ENCODE data around the gene CACNA2D1.

Gene CACNA2D1

DNA sequence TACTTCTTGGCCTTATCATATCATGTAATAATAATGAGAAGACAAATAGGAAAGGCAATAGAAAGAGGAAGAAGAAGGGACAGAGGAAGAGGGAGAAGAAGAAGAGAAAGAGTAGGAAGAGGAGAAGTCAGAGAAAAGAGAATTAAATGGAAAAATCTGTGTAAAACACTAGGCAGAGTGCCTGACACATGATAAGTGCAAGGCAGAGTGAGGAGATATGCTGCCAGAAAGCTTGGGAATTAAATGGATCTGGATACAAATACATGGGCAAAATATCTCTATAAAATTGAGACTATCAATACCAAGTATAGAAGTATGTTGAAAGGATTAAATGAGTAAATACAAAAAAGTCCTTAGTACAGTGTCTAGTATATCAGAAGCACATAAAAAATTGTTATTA lies 124.8 kb downstream of the CACNA2D1 start:
- Histone ChIP-seq H3K27ac (no peak overlapping the region), H3K4me3 (no peak overlapping the region)
- TF ChIP-seq, protein P1, sequence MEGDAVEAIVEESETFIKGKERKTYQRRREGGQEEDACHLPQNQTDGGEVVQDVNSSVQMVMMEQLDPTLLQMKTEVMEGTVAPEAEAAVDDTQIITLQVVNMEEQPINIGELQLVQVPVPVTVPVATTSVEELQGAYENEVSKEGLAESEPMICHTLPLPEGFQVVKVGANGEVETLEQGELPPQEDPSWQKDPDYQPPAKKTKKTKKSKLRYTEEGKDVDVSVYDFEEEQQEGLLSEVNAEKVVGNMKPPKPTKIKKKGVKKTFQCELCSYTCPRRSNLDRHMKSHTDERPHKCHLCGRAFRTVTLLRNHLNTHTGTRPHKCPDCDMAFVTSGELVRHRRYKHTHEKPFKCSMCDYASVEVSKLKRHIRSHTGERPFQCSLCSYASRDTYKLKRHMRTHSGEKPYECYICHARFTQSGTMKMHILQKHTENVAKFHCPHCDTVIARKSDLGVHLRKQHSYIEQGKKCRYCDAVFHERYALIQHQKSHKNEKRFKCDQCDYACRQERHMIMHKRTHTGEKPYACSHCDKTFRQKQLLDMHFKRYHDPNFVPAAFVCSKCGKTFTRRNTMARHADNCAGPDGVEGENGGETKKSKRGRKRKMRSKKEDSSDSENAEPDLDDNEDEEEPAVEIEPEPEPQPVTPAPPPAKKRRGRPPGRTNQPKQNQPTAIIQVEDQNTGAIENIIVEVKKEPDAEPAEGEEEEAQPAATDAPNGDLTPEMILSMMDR (IDR thresholded peaks at IDR 0.05), result no peak
- DNase-seq (ENCODE audit: low spot score), result no peak

- no peak overlapping the region for H3K4me3 ChIP-seq
- TF ChIP-seq, protein P1 (IDR thresholded peaks at IDR 0.05), result no peak
- no peak overlapping the region for H3K27ac ChIP-seq
- no peak for DNase-seq (ENCODE audit: low spot score)
Measured at GRCh38 chr7:82317760-82318159, 125.8 kb downstream of the CACNA2D1 start.

GRCh38 chr7:82317257-82317721 lies 126.3 kb downstream of the CACNA2D1 start:
- DNase-seq (ENCODE audit: low spot score), result no peak
- TF ChIP-seq, protein P1 (IDR thresholded peaks at IDR 0.05), result no peak
- H3K27ac ChIP-seq, result no peak overlapping the region
- no peak overlapping the region for H3K4me3 ChIP-seq

- Histone ChIP-seq H3K27ac (no peak overlapping the region), H3K4me3 (no peak overlapping the region)
- DNase-seq (ENCODE audit: low spot score), result no peak
- TF ChIP-seq, protein P1 (IDR thresholded peaks at IDR 0.05), result no peak
Measured at GRCh38 chr7:82313269-82313668, 130.3 kb downstream of the CACNA2D1 start.

DNA sequence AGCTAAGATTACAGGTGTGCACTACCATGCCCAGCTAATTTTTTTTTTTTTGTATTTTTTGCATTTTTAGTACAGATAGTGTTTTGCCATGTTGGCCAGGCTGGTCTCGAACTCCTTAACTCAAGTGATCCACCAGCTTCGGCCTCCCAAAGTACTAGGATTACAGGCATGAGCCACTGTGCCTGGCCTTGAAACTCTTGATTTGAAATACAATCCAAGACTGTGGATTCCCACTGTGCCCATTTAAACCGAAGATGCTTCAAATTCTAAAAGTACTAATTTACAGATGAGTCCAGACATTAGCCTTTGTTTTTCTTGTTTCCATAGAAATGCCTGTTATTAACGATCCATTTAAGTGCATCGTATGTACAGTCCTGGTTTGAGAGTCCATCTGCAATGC lies 130.9 kb downstream of the CACNA2D1 start:
- H3K4me3 ChIP-seq, result no peak overlapping the region
- no peak overlapping the region for H3K27ac ChIP-seq
- no peak for DNase-seq (ENCODE audit: low spot score)
- TF ChIP-seq, protein P1 (IDR thresholded peaks at IDR 0.05), result no peak

DNA sequence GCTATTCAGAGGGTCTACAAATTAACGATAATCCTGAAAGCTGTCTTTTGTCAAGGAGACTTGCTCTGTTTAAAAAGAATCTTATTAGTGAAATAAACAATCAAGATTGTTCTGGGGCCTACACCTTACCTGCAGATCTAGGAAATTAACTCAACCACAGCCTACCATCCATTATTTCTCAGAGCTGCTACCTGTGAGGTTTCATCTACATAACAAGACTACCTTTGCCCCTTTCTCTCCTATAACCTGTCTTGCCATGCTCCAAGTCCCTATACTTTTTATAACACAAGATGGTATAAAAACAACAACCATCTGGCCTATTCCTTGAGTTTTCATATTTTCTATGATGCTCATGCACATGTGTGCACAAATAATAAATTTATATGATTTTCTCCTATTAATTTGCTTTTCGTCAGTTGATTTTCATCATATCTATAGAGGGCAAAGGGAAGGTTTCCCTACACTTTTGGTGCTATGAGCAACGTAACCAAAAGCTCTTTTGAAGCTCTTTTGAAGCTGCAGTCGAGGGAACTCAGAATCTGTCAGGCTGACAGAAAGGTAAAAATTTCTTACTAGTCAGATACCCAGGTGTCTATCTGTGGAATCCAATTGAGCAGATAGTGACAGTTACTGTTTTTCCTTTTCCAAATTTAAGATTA lies 138.1 kb downstream of the CACNA2D1 start:
- Histone ChIP-seq H3K4me3 (no peak overlapping the region), H3K27ac (no peak overlapping the region)
- TF ChIP-seq, protein P1 (IDR thresholded peaks at IDR 0.05), result no peak
- DNase-seq (ENCODE audit: low spot score), result no peak

DNA sequence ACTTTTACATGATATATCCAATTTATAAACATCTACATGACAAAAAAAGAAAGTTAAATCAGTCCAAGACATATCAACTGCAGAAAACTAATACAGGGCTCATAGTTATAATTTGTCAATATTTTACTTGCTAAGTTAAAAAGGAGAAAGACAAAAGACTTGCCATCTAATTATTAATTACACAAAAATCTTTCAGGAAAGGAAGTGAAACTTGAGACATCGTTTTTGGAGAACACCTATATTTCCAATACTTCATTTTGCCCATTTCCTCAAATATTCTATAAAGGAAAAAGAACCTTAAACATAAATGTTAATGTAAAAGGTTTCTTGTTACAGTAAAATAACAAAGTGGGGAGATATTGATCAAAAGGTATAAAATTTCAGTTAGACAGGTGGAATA lies 148.7 kb downstream of the CACNA2D1 start:
- no peak overlapping the region for H3K27ac ChIP-seq

More for the DNA sequence above, 148.7 kb downstream of the CACNA2D1 start:
- no peak overlapping the region for H3K4me3 ChIP-seq
- TF ChIP-seq, protein P1 (IDR thresholded peaks at IDR 0.05), result no peak
- DNase-seq (ENCODE audit: low spot score), result no peak

Measured in coronary artery (tissue), 2 donors.